HG03432 (cell line): ENCODE measurements around the gene SAMD4A.

Source experiments
- ATAC-seq: cut with Tn5 transposase; IDR thresholded peaks from one replicate; pipeline ENCODE4 v1.9.1; 2021; ENCODE audit warnings: mild to moderate bottlenecking, moderate library complexity; ENCODE audit not compliant: unreplicated experiment

Gene SAMD4A

GRCh38 chr14:54564868-54565784, 1.8 kb upstream of the SAMD4A start:
- ATAC-seq: peak; percentile 36

GRCh38 chr14:54565785-54566409, 1.0 kb upstream of the SAMD4A start:
- peak; percentile 63 for ATAC-seq

- ATAC-seq: peak; percentile 1
These were observed 303 bp downstream of the SAMD4A start for GRCh38 chr14:54567224-54567638.

GRCh38 chr14:54567639-54568561, 972 bp downstream of the SAMD4A start:
- no peak for ATAC-seq

- no peak for ATAC-seq
These were observed 2.1 kb downstream of the SAMD4A start for GRCh38 chr14:54568821-54569595.

GRCh38 chr14:54570047-54570446, 3.1 kb downstream of the SAMD4A start:
- no peak for ATAC-seq

- no peak for ATAC-seq
These were observed 3.9 kb downstream of the SAMD4A start for GRCh38 chr14:54570631-54571415.

- ATAC-seq: no peak
These were observed 5.4 kb downstream of the SAMD4A start for GRCh38 chr14:54572316-54572715.

GRCh38 chr14:54574528-54574927, 7.6 kb downstream of the SAMD4A start:
- ATAC-seq: no peak

GRCh38 chr14:54577494-54577893, 10.6 kb downstream of the SAMD4A start:
- no peak for ATAC-seq

GRCh38 chr14:54577977-54578376, 11.0 kb downstream of the SAMD4A start:
- no peak for ATAC-seq

- ATAC-seq: no peak
These were observed 12.7 kb downstream of the SAMD4A start for GRCh38 chr14:54579621-54580020.

GRCh38 chr14:54580933-54581332, 14.0 kb downstream of the SAMD4A start:
- ATAC-seq: no peak

GRCh38 chr14:54582334-54582733, 15.4 kb downstream of the SAMD4A start:
- no peak for ATAC-seq

GRCh38 chr14:54584097-54584496, 17.2 kb downstream of the SAMD4A start:
- no peak for ATAC-seq

GRCh38 chr14:54585214-54585613, 18.3 kb downstream of the SAMD4A start:
- no peak for ATAC-seq

GRCh38 chr14:54589076-54589475, 22.1 kb downstream of the SAMD4A start:
- no peak for ATAC-seq

- no peak for ATAC-seq
These were observed 22.9 kb downstream of the SAMD4A start for GRCh38 chr14:54589843-54590242.

GRCh38 chr14:54590481-54590880, 23.6 kb downstream of the SAMD4A start:
- ATAC-seq: no peak

GRCh38 chr14:54591461-54591860, 24.5 kb downstream of the SAMD4A start:
- no peak for ATAC-seq
